KOPT-K1 (cell line): Measurements from ENCODE around the gene KCNK18.
A peak's percentile ranks its signal among the peaks of the same experiment; 100 is the strongest.
"Not testable (repeated sequence)": the region's sequence is repeated elsewhere in the genome, so short reads cannot be mapped to it uniquely, and the experiment has no call there.

Experiments used
- H3K27ac ChIP-seq: fragments of 200-600 bp; sonication (generic); 2 replicates; pipeline ENCODE4 v1.5.1; 2016; ENCODE audit warnings: antibody characterized with exemption, mild to moderate bottlenecking, low read depth, low read length; ENCODE audit not compliant: poor library complexity, severe bottlenecking
- H3K36me3 ChIP-seq: fragments of 200-600 bp; sonication (generic); 2 replicates; pipeline ENCODE4 v1.5.1; 2017; ENCODE audit warnings: antibody characterized with exemption, mild to moderate bottlenecking, low read length, moderate library complexity; ENCODE audit not compliant: insufficient read depth
- H3K9me3 ChIP-seq: fragments of 200-600 bp; sonication (generic); 2 replicates; pipeline ENCODE4 v1.5.1; 2017; ENCODE audit warnings: antibody characterized with exemption, low read length, mild to moderate bottlenecking; ENCODE audit not compliant: insufficient read depth, poor library complexity, severe bottlenecking

Gene KCNK18

DNA sequence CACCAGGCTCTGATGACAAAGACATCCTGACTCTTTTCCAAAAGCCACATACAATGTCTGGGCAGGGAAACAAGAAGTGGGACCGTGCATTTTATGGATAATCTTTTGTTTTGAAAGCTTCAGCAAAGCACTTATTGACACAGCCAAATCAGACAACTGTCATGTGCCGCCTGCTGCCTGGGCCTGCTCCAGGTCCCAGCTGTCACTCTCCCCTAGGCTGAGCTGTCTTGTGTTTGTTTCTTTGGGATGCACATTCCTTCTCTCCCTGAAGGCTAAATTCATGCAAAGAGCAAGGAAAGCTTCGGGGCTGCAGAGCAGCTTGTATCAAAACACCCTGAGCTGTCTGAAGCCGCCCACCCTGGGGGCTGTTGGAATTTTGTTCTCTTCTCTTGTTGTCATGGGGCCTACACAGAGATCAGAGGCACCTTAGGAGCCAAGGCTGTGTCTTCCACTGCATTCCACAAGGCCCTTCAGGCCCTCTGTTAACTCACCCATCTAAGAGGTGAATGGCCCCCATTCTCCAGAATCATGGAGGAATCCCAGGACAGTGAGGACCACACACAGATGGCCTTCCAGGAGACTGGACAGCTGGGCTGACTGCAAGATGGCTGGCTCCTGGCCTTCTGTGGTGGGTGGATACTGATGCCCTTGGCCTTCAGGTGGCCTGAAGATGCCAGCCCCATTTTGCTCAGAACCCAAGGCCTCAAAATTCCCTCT, 25.8 kb downstream of the KCNK18 start:
- Histone ChIP-seq H3K27ac (no peak overlapping the region), H3K36me3 (no peaks in the 10 kb centered on the region), H3K9me3 (no peaks in the 10 kb centered on the region)

GRCh38 chr10:117223693-117224430, 26.6 kb downstream of the KCNK18 start:
- H3K36me3 ChIP-seq, result no peaks in the 10 kb centered on the region
- H3K27ac ChIP-seq, result no peak overlapping the region
- H3K9me3 ChIP-seq, result no peaks in the 10 kb centered on the region

GRCh38 chr10:117224881-117225280, 27.6 kb downstream of the KCNK18 start:
- Histone ChIP-seq H3K36me3 (no peaks in the 10 kb centered on the region), H3K27ac (no peak overlapping the region), H3K9me3 (peaks cover 4% of the 10 kb centered on the region)

GRCh38 chr10:117226813-117227451, 29.6 kb downstream of the KCNK18 start:
- H3K9me3 ChIP-seq, result peaks cover 12% of the 10 kb centered on the region
- no peaks in the 10 kb centered on the region for H3K36me3 ChIP-seq
- H3K27ac ChIP-seq, result no peak overlapping the region

- no peaks in the 10 kb centered on the region for H3K36me3 ChIP-seq
- H3K9me3 ChIP-seq, result peaks cover 12% of the 10 kb centered on the region
- H3K27ac ChIP-seq, result no peak overlapping the region
Observed at GRCh38 chr10:117228210-117228609, 30.9 kb downstream of the KCNK18 start.

DNA sequence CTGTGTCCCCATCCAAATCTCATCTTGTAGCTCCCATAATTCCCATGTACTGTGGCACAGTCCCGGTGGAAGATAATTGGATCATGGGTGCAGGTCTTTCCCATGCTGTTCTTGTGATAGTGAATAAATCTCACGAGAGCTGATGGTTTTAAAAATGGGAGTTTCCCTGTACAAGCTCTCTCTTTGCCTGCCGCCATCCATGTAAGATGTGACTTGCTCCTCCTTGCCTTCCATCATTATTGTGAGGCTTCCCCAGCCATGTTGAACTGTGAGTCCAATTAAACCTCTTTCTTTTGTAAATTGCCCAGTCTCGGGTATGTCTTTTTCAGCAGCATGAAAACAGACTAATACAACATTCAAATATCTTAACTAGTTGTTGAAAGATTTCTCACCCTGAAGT, 32.8 kb downstream of the KCNK18 start:
- H3K9me3 ChIP-seq, result peaks cover 12% of the 10 kb centered on the region
- H3K27ac ChIP-seq, H3K36me3 ChIP-seq: not testable (repeated sequence)

DNA sequence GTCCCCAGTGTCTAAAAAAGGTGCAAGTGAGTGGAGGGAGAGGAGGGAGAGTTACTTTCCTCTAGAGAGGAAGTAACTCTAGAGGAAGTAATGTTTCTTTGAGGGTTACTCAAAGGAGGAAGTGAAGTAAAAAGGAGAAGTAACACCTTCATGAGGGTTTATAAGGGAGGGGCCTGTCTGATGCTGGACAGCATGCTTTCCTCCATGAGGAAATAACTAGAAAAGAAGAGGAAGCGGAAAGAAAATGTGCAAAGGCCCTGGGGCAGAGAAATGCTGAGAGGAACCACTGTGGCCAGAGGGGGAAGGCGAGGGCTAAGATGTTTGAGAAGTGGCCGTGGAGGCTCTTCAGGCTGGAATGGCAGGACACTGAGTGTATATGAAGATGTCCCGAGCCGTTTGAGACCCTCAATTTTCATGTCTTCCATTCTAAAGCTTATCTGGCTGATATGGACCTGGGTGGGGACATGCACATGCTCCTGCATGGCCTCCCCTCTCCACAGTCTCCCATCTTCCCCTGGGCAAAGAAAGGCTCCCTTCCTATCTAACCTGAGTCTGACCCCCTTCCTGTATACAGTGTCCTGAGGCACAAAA, 40.2 kb downstream of the KCNK18 start:
- H3K27ac ChIP-seq, result no peak overlapping the region
- H3K9me3 ChIP-seq, result no peaks in the 10 kb centered on the region
- H3K36me3 ChIP-seq, result no peaks in the 10 kb centered on the region

GRCh38 chr10:117239051-117239450, 41.8 kb downstream of the KCNK18 start:
- Histone ChIP-seq H3K9me3 (no peaks in the 10 kb centered on the region), H3K27ac (no peak overlapping the region), H3K36me3 (peaks cover 3% of the 10 kb centered on the region)

- Histone ChIP-seq H3K9me3 (no peaks in the 10 kb centered on the region), H3K36me3 (peaks cover 12% of the 10 kb centered on the region), H3K27ac (no peak overlapping the region)
Observed at GRCh38 chr10:117239721-117240620, 42.7 kb downstream of the KCNK18 start.

DNA sequence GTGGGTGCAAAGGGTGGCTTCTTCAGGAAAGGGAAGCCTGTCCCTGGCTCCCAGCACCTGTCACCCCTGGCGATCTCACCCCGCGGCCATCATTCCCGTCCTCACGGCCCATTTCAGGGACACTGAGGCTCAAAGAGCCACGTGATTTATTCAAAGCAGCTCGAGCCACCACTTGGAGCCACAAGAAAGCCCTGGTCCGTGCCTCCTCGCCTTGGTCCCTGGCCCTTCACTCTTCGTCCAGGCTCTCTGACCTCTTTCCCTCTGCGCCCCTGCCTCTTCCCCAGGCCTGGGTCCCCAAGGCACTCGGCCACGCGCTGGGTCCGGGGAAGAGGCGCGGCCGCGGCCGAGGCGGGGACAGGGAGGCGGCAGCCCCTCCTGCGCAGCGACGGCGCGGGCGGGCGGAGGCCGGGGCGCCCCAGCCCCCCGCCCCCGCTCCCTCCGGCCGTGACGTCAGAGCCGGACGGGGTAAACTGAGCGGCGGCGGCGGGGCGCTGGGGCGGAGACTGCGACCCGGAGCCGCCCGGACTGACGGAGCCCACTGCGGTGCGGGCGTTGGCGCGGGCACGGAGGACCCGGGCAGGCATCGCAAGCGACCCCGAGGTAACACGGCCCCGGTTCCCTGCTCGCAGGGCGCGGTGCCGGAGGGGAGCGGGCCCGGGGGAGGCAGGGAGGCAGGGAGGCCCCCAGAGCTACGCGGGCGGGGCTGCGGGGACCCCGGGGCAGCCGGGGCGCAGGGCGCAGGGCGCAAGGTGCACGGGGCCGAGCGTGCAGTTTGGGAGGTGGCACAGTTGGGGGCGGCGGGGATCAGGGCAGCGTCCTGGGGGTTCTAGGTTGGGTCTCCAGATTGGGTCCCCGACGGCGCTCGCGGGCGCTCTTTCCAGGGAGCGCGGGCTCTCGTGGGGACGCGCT, 43.6 kb downstream of the KCNK18 start, which contains the start of gene SLC18A2:
Gene SLC18A2 (plus strand): TSS at position 494 of the 909 bp plus-strand sequence. CDS start 580 bp downstream, outside the sequence.
- H3K36me3 ChIP-seq, result peaks cover 20% of the 10 kb centered on the region
- peak within 1 kb of the TSS; percentile 53 for H3K27ac ChIP-seq
- no peaks in the 10 kb centered on the region for H3K9me3 ChIP-seq

GRCh38 chr10:117241541-117242462, 44.5 kb downstream of the KCNK18 start:
- peak overlapping the region; percentile 53 for H3K27ac ChIP-seq
- H3K9me3 ChIP-seq, result no peaks in the 10 kb centered on the region
- H3K36me3 ChIP-seq, result peaks cover 20% of the 10 kb centered on the region

DNA sequence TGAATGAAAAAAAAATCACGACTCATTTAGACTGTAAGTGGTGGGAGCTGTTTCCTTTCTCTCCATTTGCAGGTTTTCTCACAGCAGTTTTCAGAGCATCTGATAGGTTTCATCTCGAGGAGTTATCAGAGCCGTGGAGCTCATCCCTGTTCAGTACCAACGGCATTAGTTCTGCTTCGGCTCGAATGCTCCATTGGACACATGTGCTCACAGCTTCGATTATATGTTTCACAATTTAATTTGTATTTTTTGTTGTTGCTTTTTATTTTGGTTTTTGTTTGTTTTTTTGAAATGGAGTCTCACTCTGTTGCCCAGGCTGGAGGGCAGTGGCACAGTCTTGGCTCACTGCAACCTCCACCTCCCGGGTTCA, 45.2 kb downstream of the KCNK18 start:
- Histone ChIP-seq H3K27ac (no peak overlapping the region), H3K9me3 (no peaks in the 10 kb centered on the region), H3K36me3 (peaks cover 20% of the 10 kb centered on the region)
